Measurements from ENCODE around the gene BSCL2. TPM values are rescaled to one million over a fixed set of nuclear protein-coding genes. Genes with fewer than 3 reads are reported as not detected.
A peak's percentile ranks its signal among the peaks of the same experiment; 100 is the strongest.

The BSCL2 gene
- total RNA-seq, 1 donor from 2014 or later, result 34.6 TPM

- intact Hi-C loops (cut with micrococcal nuclease), result loop anchor here (1.0 to 2.0 kb wide), 16 partner anchors 19 to 153 kb away; partner anchors contain the start of genes C11orf98, CSKMT, GANAB and MTA2
- H3K27ac Mint-ChIP-seq, result peak overlapping the region; percentile 99
- no peaks in the 10 kb centered on the region for H3K27me3 Mint-ChIP-seq (ENCODE audit: insufficient read depth)
- peaks cover 39% of the 10 kb centered on the region for H3K4me1 Mint-ChIP-seq (ENCODE audit: low read depth)
- H3K4me3 Mint-ChIP-seq, result peak overlapping the region; percentile 91
- peaks cover 37% of the 10 kb centered on the region for H3K36me3 Mint-ChIP-seq (ENCODE audit: low read depth)
- H3K9me3 Mint-ChIP-seq, result no peaks in the 10 kb centered on the region
- DNase-seq (ENCODE audit: low spot score), result peak; percentile 86
Observed at GRCh38 chr11:62727872-62728170, 20.6 kb upstream of the BSCL2 start.

- Mint-ChIP-seq H3K4me1 (ENCODE audit: low read depth) (peaks cover 43% of the 10 kb centered on the region), H3K36me3 (ENCODE audit: low read depth) (peaks cover 41% of the 10 kb centered on the region), H3K27ac (peak within 1 kb of the TSS; percentile 99), H3K27me3 (ENCODE audit: insufficient read depth) (no peaks in the 10 kb centered on the region), H3K4me3 (peak within 1 kb of the TSS; percentile 91), H3K9me3 (no peaks in the 10 kb centered on the region)
- peak; percentile 99 for DNase-seq (ENCODE audit: low spot score)
- intact Hi-C loops (cut with micrococcal nuclease), result loop anchor here (1.0 kb wide), 10 partner anchors 18 to 136 kb away; partner anchors contain the start of genes C11orf98, CSKMT, GANAB and MTA2
Observed at GRCh38 chr11:62727165-62727871, 20.1 kb upstream of the BSCL2 start, which contains the start of gene HNRNPUL2. Gene HNRNPUL2, minus strand, starts transcription at chr11:62727457. Its CDS starts 301 bp downstream, at chr11:62727156.

DNA sequence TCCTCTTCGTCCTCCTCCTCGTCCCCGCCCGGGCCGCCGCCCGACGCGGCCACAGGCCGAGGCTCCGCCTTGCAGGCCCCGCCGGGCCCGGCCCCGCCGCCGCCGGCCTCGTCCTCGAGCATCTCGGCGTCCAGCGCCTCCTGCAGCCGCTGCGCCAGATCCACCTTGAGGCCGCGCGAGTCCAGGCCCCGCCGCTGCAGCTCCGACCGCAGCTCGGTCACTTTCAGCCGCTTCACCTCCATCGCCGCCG lies 19.6 kb upstream of the BSCL2 start:
- no peak for DNase-seq (ENCODE audit: low spot score)
- intact Hi-C loops (cut with micrococcal nuclease), result loop anchor here (1.0 kb wide), 10 partner anchors 18 to 136 kb away; partner anchors contain the start of genes C11orf98, CSKMT, GANAB and MTA2
- Mint-ChIP-seq H3K36me3 (ENCODE audit: low read depth) (peaks cover 46% of the 10 kb centered on the region), H3K27ac (peak overlapping the region; percentile 99), H3K4me1 (ENCODE audit: low read depth) (peaks cover 48% of the 10 kb centered on the region), H3K27me3 (ENCODE audit: insufficient read depth) (no peaks in the 10 kb centered on the region), H3K9me3 (no peaks in the 10 kb centered on the region), H3K4me3 (peak overlapping the region; percentile 91)

- peaks cover 51% of the 10 kb centered on the region for H3K36me3 Mint-ChIP-seq (ENCODE audit: low read depth)
- H3K4me1 Mint-ChIP-seq (ENCODE audit: low read depth), result peaks cover 53% of the 10 kb centered on the region
- peak overlapping the region; percentile 80 for H3K27ac Mint-ChIP-seq
- peak overlapping the region; percentile 91 for H3K4me3 Mint-ChIP-seq
- no peaks in the 10 kb centered on the region for H3K27me3 Mint-ChIP-seq (ENCODE audit: insufficient read depth)
- intact Hi-C loops (cut with micrococcal nuclease), result no loop called here
- H3K9me3 Mint-ChIP-seq, result no peaks in the 10 kb centered on the region
- no peak for DNase-seq (ENCODE audit: low spot score)
Observed at GRCh38 chr11:62726156-62726914, 19.1 kb upstream of the BSCL2 start.

DNA sequence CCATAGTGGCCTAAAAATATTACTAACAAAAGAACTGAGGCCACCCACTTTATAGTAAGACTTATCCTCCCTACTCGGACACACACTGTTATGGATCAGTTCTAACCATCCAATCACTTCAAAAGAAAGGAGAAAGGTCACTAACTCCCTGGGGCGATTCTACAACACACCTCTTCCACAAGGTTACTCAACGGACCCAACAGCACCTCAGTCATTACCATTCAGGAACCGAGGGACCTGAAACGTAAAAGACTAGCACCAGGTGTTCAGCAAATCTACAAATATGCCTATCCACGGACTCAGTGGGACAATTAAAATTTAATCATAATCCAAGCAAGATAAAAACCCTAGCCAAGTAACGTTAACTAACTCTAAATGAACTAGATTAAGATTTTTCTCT lies 18.4 kb upstream of the BSCL2 start:
- peak overlapping the region; percentile 80 for H3K27ac Mint-ChIP-seq
- intact Hi-C loops (cut with micrococcal nuclease), result loop anchor here (1.0 kb wide), 1 partner anchor 85 kb away; no protein-coding TSS in a partner anchor
- H3K4me3 Mint-ChIP-seq, result peak overlapping the region; percentile 91
- H3K36me3 Mint-ChIP-seq (ENCODE audit: low read depth), result peaks cover 55% of the 10 kb centered on the region
- H3K27me3 Mint-ChIP-seq (ENCODE audit: insufficient read depth), result no peaks in the 10 kb centered on the region
- H3K9me3 Mint-ChIP-seq, result no peaks in the 10 kb centered on the region
- peaks cover 59% of the 10 kb centered on the region for H3K4me1 Mint-ChIP-seq (ENCODE audit: low read depth)
- no peak for DNase-seq (ENCODE audit: low spot score)

DNA sequence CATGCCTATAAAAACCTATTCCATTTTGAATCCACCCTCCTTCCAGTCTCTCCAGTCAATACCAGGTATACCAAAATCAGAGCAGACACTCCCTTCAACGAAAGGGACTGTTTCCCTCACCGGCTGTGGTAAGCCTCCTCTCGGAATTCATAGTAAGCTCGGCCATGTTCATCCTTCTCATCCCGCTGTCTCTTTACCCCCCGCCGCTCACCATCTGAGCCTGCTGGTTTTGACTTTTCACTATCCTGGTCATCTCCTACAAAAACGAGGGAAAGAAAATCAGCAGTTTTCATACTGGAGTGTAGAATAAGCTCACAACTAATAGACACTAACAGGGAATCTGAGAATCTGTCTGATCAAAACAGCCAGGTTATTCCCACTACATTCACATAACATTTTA lies 16.9 kb upstream of the BSCL2 start:
- peak overlapping the region; percentile 25 for H3K27ac Mint-ChIP-seq
- H3K36me3 Mint-ChIP-seq (ENCODE audit: low read depth), result peaks cover 68% of the 10 kb centered on the region
- peaks cover 61% of the 10 kb centered on the region for H3K4me1 Mint-ChIP-seq (ENCODE audit: low read depth)
- intact Hi-C loops (cut with micrococcal nuclease), result loop anchor here (1.0 kb wide), 1 partner anchor 11 kb away; no protein-coding TSS in a partner anchor
- H3K27me3 Mint-ChIP-seq (ENCODE audit: insufficient read depth), result no peaks in the 10 kb centered on the region
- DNase-seq (ENCODE audit: low spot score), result no peak
- H3K4me3 Mint-ChIP-seq, result peak overlapping the region; percentile 91
- no peaks in the 10 kb centered on the region for H3K9me3 Mint-ChIP-seq

GRCh38 chr11:62721994-62722393 lies 14.8 kb upstream of the BSCL2 start:
- peaks cover 73% of the 10 kb centered on the region for H3K4me1 Mint-ChIP-seq (ENCODE audit: low read depth)
- H3K9me3 Mint-ChIP-seq, result no peaks in the 10 kb centered on the region
- peak overlapping the region; percentile 31 for H3K27ac Mint-ChIP-seq
- DNase-seq (ENCODE audit: low spot score), result no peak
- no peaks in the 10 kb centered on the region for H3K27me3 Mint-ChIP-seq (ENCODE audit: insufficient read depth)
- intact Hi-C loops (cut with micrococcal nuclease), result no loop called here
- H3K36me3 Mint-ChIP-seq (ENCODE audit: low read depth), result peaks cover 75% of the 10 kb centered on the region
- no peak overlapping the region for H3K4me3 Mint-ChIP-seq

DNA sequence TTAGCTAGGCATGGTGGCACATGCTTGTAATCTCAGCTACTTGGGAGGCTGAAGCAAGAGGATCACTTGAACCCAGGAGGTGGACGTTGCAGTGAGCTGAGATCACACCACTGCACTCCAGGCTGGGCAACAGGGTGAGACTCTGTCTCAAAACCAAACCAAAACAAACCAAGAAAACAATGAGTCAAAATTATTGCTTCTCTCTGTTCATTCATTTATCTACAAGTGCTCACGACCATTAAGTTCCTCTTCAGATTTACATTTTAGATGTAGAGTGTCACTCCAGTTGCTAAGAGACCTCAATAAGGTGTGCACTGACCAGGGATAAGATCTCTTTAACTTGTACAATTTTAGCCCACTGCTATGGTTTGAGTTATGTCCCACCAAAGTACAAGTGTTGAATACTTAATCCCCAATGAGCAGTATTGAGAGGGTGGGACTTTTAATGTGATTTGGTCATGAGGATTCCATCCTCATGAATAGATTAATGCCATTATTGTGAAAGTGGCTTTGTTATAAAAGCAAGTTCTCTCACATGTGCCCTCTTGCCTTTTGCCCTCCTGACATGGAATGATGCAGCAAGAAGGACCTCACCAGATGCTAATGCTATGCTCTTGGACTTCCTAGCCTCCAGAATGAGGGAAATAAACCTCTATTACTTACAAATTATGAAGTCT lies 12.2 kb upstream of the BSCL2 start:
- DNase-seq (ENCODE audit: low spot score), result no peak
- Mint-ChIP-seq H3K27ac (peak overlapping the region; percentile 49), H3K9me3 (no peaks in the 10 kb centered on the region), H3K27me3 (ENCODE audit: insufficient read depth) (no peaks in the 10 kb centered on the region), H3K4me3 (no peak overlapping the region), H3K36me3 (ENCODE audit: low read depth) (peaks cover 84% of the 10 kb centered on the region), H3K4me1 (ENCODE audit: low read depth) (peaks cover 84% of the 10 kb centered on the region)
- intact Hi-C loops (cut with micrococcal nuclease), result no loop called here

DNA sequence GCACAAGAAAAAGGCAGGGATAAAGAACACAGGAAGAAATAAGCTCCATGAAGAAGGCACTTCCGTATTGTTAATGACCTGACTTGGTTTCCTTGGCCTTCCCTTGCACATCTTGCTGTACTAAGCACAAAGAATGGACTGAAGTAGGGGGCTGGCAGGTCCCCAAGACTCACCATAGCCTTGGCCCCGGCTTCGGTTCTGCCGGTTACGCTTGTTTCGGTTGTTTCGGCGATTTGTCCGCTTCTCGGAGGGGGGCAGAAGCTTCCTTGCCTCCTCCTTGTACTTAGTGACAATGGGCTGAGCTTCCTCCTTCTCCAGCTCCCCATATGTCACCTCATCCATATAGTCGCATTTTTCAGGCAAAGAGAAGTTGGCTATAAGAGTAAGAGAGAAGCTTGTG lies 9.6 kb upstream of the BSCL2 start:
- peaks cover 80% of the 10 kb centered on the region for H3K36me3 Mint-ChIP-seq (ENCODE audit: low read depth)
- intact Hi-C loops (cut with micrococcal nuclease), result no loop called here
- no peaks in the 10 kb centered on the region for H3K9me3 Mint-ChIP-seq
- no peak overlapping the region for H3K4me3 Mint-ChIP-seq
- H3K27me3 Mint-ChIP-seq (ENCODE audit: insufficient read depth), result no peaks in the 10 kb centered on the region
- H3K27ac Mint-ChIP-seq, result peak overlapping the region; percentile 44
- H3K4me1 Mint-ChIP-seq (ENCODE audit: low read depth), result peaks cover 83% of the 10 kb centered on the region
- DNase-seq (ENCODE audit: low spot score), result no peak

DNA sequence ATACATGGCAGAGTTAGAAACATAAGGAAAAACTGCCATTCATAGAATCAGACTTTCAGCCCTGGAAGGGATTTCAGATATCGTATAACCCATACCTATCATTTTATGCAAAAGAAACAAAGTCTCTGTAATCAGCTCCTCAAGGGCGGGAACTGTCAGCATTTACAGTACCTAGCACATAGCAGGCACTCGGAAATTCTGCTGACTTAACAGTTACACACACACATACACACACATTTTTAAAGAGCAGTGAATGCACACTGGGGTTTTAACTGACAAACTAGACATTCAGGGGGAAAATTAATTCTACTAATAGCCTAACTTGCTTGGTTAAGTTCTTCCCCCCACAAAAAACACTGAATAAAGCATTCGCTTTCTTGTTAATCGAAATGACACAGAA lies 9.0 kb upstream of the BSCL2 start:
- H3K36me3 Mint-ChIP-seq (ENCODE audit: low read depth), result peaks cover 74% of the 10 kb centered on the region
- H3K9me3 Mint-ChIP-seq, result no peaks in the 10 kb centered on the region

DNA sequence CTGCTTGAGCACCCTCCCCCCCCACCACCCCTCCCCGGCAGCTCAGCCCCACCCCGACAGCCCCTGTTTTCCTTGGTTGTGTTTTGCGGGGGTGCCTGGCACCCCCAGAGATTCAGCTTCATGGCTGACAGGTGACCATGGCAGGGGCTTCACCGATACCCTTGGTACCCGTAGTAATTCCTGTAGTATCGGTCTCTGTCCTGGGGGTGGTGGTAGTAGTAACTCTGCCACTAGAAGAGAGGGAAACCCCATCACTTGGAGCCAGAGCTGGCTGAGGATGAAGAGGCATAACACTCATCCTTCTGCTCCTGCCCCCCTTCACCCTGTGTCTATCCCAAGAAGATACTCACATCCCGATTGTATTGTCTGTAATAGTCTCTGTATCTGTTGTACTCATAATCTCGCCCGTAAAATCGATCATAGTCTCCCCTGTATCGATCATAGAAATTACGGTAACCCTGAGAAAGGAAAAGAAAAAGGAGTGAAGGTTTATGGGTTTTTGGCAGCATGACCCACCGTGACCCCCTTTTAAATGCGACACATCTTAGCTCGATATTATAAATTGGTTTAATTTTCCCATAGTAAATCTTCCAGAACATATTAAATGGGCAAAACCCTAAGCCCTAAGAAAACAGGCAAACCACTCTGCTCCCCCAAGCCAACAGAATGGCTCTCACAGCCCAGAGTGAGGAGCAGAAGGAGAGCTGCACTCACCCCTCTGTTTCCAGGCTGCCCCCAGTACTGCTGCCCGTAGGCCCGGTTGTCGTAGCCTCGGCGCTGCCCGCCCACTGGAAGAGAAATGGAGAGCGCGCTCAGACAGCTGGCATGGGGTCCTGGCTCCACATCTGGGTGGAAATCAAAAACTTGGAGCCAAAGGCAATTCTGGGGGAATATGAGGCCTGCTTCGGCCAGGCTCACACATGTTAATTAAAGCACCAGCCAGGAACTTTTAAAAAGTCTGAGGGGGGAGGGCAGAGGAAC lies 8.2 kb upstream of the BSCL2 start:
- Mint-ChIP-seq H3K4me3 (no peak overlapping the region), H3K36me3 (ENCODE audit: low read depth) (peaks cover 73% of the 10 kb centered on the region), H3K27me3 (ENCODE audit: insufficient read depth) (no peaks in the 10 kb centered on the region), H3K27ac (peak overlapping the region; percentile 83), H3K4me1 (ENCODE audit: low read depth) (peaks cover 77% of the 10 kb centered on the region), H3K9me3 (no peaks in the 10 kb centered on the region)
- no peak for DNase-seq (ENCODE audit: low spot score)
- intact Hi-C loops (cut with micrococcal nuclease), result no loop called here

More for the DNA sequence above, 9.0 kb upstream of the BSCL2 start:
- peak overlapping the region; percentile 61 for H3K27ac Mint-ChIP-seq
- intact Hi-C loops (cut with micrococcal nuclease), result no loop called here
- H3K4me3 Mint-ChIP-seq, result no peak overlapping the region
- peaks cover 77% of the 10 kb centered on the region for H3K4me1 Mint-ChIP-seq (ENCODE audit: low read depth)
- no peak for DNase-seq (ENCODE audit: low spot score)
- H3K27me3 Mint-ChIP-seq (ENCODE audit: insufficient read depth), result no peaks in the 10 kb centered on the region

GRCh38 chr11:62713343-62713742 lies 6.1 kb upstream of the BSCL2 start:
- H3K9me3 Mint-ChIP-seq, result no peaks in the 10 kb centered on the region
- no peaks in the 10 kb centered on the region for H3K27me3 Mint-ChIP-seq (ENCODE audit: insufficient read depth)
- DNase-seq (ENCODE audit: low spot score), result no peak
- peak overlapping the region; percentile 95 for H3K27ac Mint-ChIP-seq
- H3K36me3 Mint-ChIP-seq (ENCODE audit: low read depth), result peaks cover 69% of the 10 kb centered on the region
- H3K4me3 Mint-ChIP-seq, result peak overlapping the region; percentile 75
- H3K4me1 Mint-ChIP-seq (ENCODE audit: low read depth), result peaks cover 87% of the 10 kb centered on the region
- intact Hi-C loops (cut with micrococcal nuclease), result loop anchor here (1.0 kb wide), 1 partner anchor 11 kb away; no protein-coding TSS in a partner anchor
